ENCODE results near the gene CXXC4.

- TF ChIP-seq CTCF (IDR thresholded peaks at IDR 0.05; ENCODE audit: low read depth, low read length, poor library complexity, severe bottlenecking) (no peak), EZH2phosphoT487 (IDR thresholded peaks at IDR 0.05; ENCODE audit: borderline replicate concordance, low read length) (no peak)
These were observed 50.0 kb downstream of the CXXC4 start for GRCh38 chr4:104444685-104445084.

Measured in DOHH2 (cell line).